Liver (tissue), 9 donors: Measurements from ENCODE around the gene FREM1. TPM values are rescaled to one million over a fixed set of nuclear protein-coding genes. Genes with fewer than 3 reads are reported as not detected.

Experiments
- DNase-seq: peaks from one replicate; pipeline ENCODE4 v3.0.0-alpha.2; 2017; ENCODE audit warnings: low spot score
- H3K27ac ChIP-seq, 2 donors: one replicate each; pipeline ENCODE4 v1.7.0; 2013; ENCODE audit warnings: inconsistent platforms in 2 of 2, low read length in 2 of 2, control low read depth in 1 of 2, low read depth in 1 of 2, mild to moderate bottlenecking in 1 of 2
- H3K27me3 ChIP-seq, 4 donors: one replicate each; pipeline versions ENCODE4 v1.6.1 to v1.7.0; 2013; ENCODE audit warnings: low read length in 3 of 4, inconsistent platforms in 1 of 4, mild to moderate bottlenecking in 1 of 4, moderate library complexity in 1 of 4; ENCODE audit not compliant: control insufficient read depth in 4 of 4, insufficient read depth in 4 of 4
- H3K36me3 ChIP-seq, 4 donors: one replicate each; pipeline versions ENCODE4 v1.6.1 to v1.7.0; 2013; ENCODE audit warnings: low read length in 3 of 4, mild to moderate bottlenecking in 3 of 4, low read depth in 1 of 4, moderate library complexity in 1 of 4; ENCODE audit not compliant: control insufficient read depth in 4 of 4, insufficient read depth in 3 of 4
- H3K4me1 ChIP-seq, 4 donors: one replicate each; pipeline versions ENCODE4 v1.6.1 to v1.7.0; 2013; ENCODE audit warnings: low read length in 3 of 4, mild to moderate bottlenecking in 3 of 4, moderate library complexity in 1 of 4; ENCODE audit not compliant: control insufficient read depth in 4 of 4, insufficient read depth in 4 of 4
- H3K4me3 ChIP-seq, 3 donors: one replicate each; pipeline versions ENCODE4 v1.6.1 to v1.7.0; 2013; ENCODE audit warnings: low read length in 3 of 3, control low read depth in 1 of 3, low read depth in 1 of 3, mild to moderate bottlenecking in 1 of 3
- H3K9ac ChIP-seq, 2 donors: one replicate each; pipeline ENCODE4 v1.7.0; 2013; ENCODE audit warnings: low read length in 2 of 2, mild to moderate bottlenecking in 2 of 2, moderate library complexity in 2 of 2, control low read depth in 1 of 2, low read depth in 1 of 2
- H3K9me3 ChIP-seq, 4 donors: one replicate each; pipeline versions ENCODE4 v1.6.1 to v1.7.0; 2013; ENCODE audit warnings: low read length in 3 of 4; ENCODE audit not compliant: control insufficient read depth in 4 of 4
- CTCF ChIP-seq: fragments of 150-350 bp; IDR thresholded peaks from 2 replicates; pipeline ENCODE4 v1.5.1; 2017; ENCODE audit warnings: improper control_type of control experiment, low read depth, low read length; ENCODE audit not compliant: missing input control
- EGR1 ChIP-seq, 2 donors: IDR thresholded peaks; 2 replicates each; pipeline ENCODE4 v1.6.1; 2016 to 2018; ENCODE audit warnings: antibody characterized with exemption in 2 of 2, low read depth in 2 of 2
- FOXA1 ChIP-seq: IDR thresholded peaks from 2 replicates; pipeline ENCODE4 v1.6.1; 2016; ENCODE audit warnings: antibody characterized with exemption
- FOXA2 ChIP-seq: IDR thresholded peaks from 2 replicates; pipeline ENCODE4 v1.6.1; 2016; ENCODE audit warnings: antibody characterized with exemption
- GABPA ChIP-seq, 2 donors: IDR thresholded peaks in 1 of 2; conservative IDR thresholded peaks in 1 of 2; 2 replicates each; pipeline ENCODE4 v1.6.1; 2016; ENCODE audit warnings: antibody characterized with exemption in 2 of 2, mild to moderate bottlenecking in 1 of 2, moderate library complexity in 1 of 2
- HNF4A ChIP-seq, 2 donors: conservative IDR thresholded peaks; 2 replicates each; pipeline ENCODE4 v1.6.1; 2016; ENCODE audit warnings: antibody characterized with exemption in 2 of 2, mild to moderate bottlenecking in 2 of 2
- JUND ChIP-seq, 2 donors: IDR thresholded peaks; 2 replicates each; pipeline ENCODE4 v1.6.1; 2016; ENCODE audit warnings: antibody characterized with exemption in 2 of 2
- MAX ChIP-seq: IDR thresholded peaks from 2 replicates; pipeline ENCODE4 v1.6.1; 2016; ENCODE audit warnings: antibody characterized with exemption
- NR2F2 ChIP-seq: IDR thresholded peaks from 2 replicates; pipeline ENCODE4 v1.6.1; 2016; ENCODE audit warnings: antibody characterized with exemption
- RAD21 ChIP-seq, 2 donors: IDR thresholded peaks; 2 replicates each; pipeline ENCODE4 v1.6.1; 2016; ENCODE audit warnings: antibody characterized with exemption in 2 of 2, mild to moderate bottlenecking in 2 of 2
- RXRA ChIP-seq, 2 donors: IDR thresholded peaks; 2 replicates each; pipeline ENCODE4 v1.6.1; 2017 to 2018; ENCODE audit warnings: antibody characterized with exemption in 2 of 2, mild to moderate bottlenecking in 1 of 2
- SP1 ChIP-seq: IDR thresholded peaks from 2 replicates; pipeline ENCODE4 v1.6.1; 2018; ENCODE audit warnings: antibody characterized with exemption, mild to moderate bottlenecking
- YY1 ChIP-seq: IDR thresholded peaks from 2 replicates; pipeline ENCODE4 v1.6.1; 2016; ENCODE audit warnings: antibody characterized with exemption, mild to moderate bottlenecking
- WGBS: extraction: QIAGEN DNeasy Blood & Tissue Kit; methylation state at CpG from one replicate; pipeline ENCODE4 v1.1.7; 2013; 5-methylcytosine and 5-hydroxymethylcytosine counted together
- polyA plus RNA-seq, 2 donors: library from polyadenylated mRNA; stranded (reverse) in 1 of 2; unstranded in 1 of 2; fragments of 200-250 nt in 1 of 2; fragments of >200 nt in 1 of 2; fragmentation: Nextera tagmentation in 1 of 2; extraction: Ambion mirVana in 1 of 2; gene quantifications; one replicate each; pipeline versions ENCODE4 v1.2.1 to v1.2.3, GENCODE V29; 2013 to 2015
- total RNA-seq, 2 donors: library from RNA; depleted of rRNA; stranded (reverse); fragments of >200 nt; gene quantifications; one replicate each; pipeline ENCODE4 v1.2.3, GENCODE V29; 2014
- TF ChIP-seq, protein P1 (sequence below): IDR thresholded peaks from 2 replicates; pipeline ENCODE4 v1.6.1; 2016; ENCODE audit warnings: antibody characterized with exemption
- TF ChIP-seq, protein P2 (sequence below): IDR thresholded peaks from 2 replicates; pipeline ENCODE4 v1.6.1; 2016; ENCODE audit warnings: antibody characterized with exemption
- TF ChIP-seq, protein P3 (sequence below): IDR thresholded peaks from 2 replicates; pipeline ENCODE4 v1.6.1; 2016; ENCODE audit warnings: antibody characterized with exemption, mild to moderate bottlenecking
- donor health status: healthy.
- donor health status: healthy.
- donor health status: healthy.
- donor health status: healthy.
- donor health status: healthy.

Gene FREM1
- total and polyA plus RNA-seq, 4 donors = 0.39 to 4.7 (median 1.1) TPM

GRCh38 chr9:14722391-14723035 is 187.7 kb downstream of the FREM1 start, which contains the start of gene CER1:
CER1 (minus strand) TSS chr9:14722733; CDS start chr9:14722672, 61 bp downstream.
- H3K27me3 ChIP-seq = peaks cover 0 to 18% (median 2%) of the 10 kb centered on the region in 4 donors
- TF ChIP-seq GABPA (IDR thresholded peaks at IDR 0.05 in 1 of 2, conservative IDR thresholded peaks at IDR 0.05 in 1 of 2) = no peak
- no peak for TF ChIP-seq CTCF
- TF ChIP-seq, protein P1, sequence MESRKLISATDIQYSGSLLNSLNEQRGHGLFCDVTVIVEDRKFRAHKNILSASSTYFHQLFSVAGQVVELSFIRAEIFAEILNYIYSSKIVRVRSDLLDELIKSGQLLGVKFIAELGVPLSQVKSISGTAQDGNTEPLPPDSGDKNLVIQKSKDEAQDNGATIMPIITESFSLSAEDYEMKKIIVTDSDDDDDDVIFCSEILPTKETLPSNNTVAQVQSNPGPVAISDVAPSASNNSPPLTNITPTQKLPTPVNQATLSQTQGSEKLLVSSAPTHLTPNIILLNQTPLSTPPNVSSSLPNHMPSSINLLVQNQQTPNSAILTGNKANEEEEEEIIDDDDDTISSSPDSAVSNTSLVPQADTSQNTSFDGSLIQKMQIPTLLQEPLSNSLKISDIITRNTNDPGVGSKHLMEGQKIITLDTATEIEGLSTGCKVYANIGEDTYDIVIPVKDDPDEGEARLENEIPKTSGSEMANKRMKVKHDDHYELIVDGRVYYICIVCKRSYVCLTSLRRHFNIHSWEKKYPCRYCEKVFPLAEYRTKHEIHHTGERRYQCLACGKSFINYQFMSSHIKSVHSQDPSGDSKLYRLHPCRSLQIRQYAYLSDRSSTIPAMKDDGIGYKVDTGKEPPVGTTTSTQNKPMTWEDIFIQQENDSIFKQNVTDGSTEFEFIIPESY = no peak
- TF ChIP-seq RXRA (IDR thresholded peaks at IDR 0.05) = no peak
- TF ChIP-seq HNF4A (conservative IDR thresholded peaks at IDR 0.05) = no peak
- TF ChIP-seq RAD21 (IDR thresholded peaks at IDR 0.05) = no peak
- TF ChIP-seq NR2F2 = no peak
- TF ChIP-seq, protein P2, sequence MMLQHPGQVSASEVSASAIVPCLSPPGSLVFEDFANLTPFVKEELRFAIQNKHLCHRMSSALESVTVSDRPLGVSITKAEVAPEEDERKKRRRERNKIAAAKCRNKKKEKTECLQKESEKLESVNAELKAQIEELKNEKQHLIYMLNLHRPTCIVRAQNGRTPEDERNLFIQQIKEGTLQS = no peak
- TF ChIP-seq, protein P3, sequence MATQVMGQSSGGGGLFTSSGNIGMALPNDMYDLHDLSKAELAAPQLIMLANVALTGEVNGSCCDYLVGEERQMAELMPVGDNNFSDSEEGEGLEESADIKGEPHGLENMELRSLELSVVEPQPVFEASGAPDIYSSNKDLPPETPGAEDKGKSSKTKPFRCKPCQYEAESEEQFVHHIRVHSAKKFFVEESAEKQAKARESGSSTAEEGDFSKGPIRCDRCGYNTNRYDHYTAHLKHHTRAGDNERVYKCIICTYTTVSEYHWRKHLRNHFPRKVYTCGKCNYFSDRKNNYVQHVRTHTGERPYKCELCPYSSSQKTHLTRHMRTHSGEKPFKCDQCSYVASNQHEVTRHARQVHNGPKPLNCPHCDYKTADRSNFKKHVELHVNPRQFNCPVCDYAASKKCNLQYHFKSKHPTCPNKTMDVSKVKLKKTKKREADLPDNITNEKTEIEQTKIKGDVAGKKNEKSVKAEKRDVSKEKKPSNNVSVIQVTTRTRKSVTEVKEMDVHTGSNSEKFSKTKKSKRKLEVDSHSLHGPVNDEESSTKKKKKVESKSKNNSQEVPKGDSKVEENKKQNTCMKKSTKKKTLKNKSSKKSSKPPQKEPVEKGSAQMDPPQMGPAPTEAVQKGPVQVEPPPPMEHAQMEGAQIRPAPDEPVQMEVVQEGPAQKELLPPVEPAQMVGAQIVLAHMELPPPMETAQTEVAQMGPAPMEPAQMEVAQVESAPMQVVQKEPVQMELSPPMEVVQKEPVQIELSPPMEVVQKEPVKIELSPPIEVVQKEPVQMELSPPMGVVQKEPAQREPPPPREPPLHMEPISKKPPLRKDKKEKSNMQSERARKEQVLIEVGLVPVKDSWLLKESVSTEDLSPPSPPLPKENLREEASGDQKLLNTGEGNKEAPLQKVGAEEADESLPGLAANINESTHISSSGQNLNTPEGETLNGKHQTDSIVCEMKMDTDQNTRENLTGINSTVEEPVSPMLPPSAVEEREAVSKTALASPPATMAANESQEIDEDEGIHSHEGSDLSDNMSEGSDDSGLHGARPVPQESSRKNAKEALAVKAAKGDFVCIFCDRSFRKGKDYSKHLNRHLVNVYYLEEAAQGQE = no peak
- no peak for TF ChIP-seq FOXA1
- no peak for TF ChIP-seq SP1
- no peak within 1 kb of the TSS for H3K27ac ChIP-seq
- no peaks in the 10 kb centered on the region for H3K4me1 ChIP-seq
- no peak within 1 kb of the TSS for H3K9ac ChIP-seq
- no peaks in the 10 kb centered on the region for H3K36me3 ChIP-seq
- H3K9me3 ChIP-seq = no peaks in the 10 kb centered on the region
- 44% methylated on average over 7 of the region's 7 CpGs for WGBS
- DNase-seq = no peak
- no peak within 1 kb of the TSS for H3K4me3 ChIP-seq

GRCh38 chr9:14719231-14719923 is 190.9 kb downstream of the FREM1 start:
- H3K9me3 ChIP-seq = no peaks in the 10 kb centered on the region
- H3K36me3 ChIP-seq = no peaks in the 10 kb centered on the region
- WGBS = 62% methylated on average over 8 of the region's 8 CpGs
- H3K27me3 ChIP-seq = peaks cover 0 to 18% (median 1%) of the 10 kb centered on the region in 4 donors
- no peak for DNase-seq
- H3K4me1 ChIP-seq = no peaks in the 10 kb centered on the region
- H3K27ac ChIP-seq = no peak overlapping the region
- no peak for TF ChIP-seq RAD21 (IDR thresholded peaks at IDR 0.05)
- TF ChIP-seq CTCF = no peak
- TF ChIP-seq FOXA1 = no peak
- TF ChIP-seq EGR1 (IDR thresholded peaks at IDR 0.05; ENCODE audit: low read depth in 2 of 2) = no peak
- TF ChIP-seq MAX = no peak
- no peak for TF ChIP-seq NR2F2
- no peak for TF ChIP-seq RXRA (IDR thresholded peaks at IDR 0.05)
- TF ChIP-seq SP1 = no peak
- TF ChIP-seq, protein P1 = no peak
- TF ChIP-seq FOXA2 = no peak
- TF ChIP-seq YY1 = no peak
- TF ChIP-seq HNF4A (conservative IDR thresholded peaks at IDR 0.05) = no peak
- no peak for TF ChIP-seq JUND (IDR thresholded peaks at IDR 0.05)
- no peak overlapping the region for H3K4me3 ChIP-seq
- no peak overlapping the region for H3K9ac ChIP-seq
